NCI-H2171 (cell line): ENCODE data around the gene CST4.
"Not testable (repeated sequence)": the region's sequence is repeated elsewhere in the genome, so short reads cannot be mapped to it uniquely, and the experiment has no call there.

ENCODE experiments used
- DNase-seq: peaks from one replicate; lab custom pipeline; 2025; lab: John Stamatoyannopoulos, UW

Gene CST4

DNA sequence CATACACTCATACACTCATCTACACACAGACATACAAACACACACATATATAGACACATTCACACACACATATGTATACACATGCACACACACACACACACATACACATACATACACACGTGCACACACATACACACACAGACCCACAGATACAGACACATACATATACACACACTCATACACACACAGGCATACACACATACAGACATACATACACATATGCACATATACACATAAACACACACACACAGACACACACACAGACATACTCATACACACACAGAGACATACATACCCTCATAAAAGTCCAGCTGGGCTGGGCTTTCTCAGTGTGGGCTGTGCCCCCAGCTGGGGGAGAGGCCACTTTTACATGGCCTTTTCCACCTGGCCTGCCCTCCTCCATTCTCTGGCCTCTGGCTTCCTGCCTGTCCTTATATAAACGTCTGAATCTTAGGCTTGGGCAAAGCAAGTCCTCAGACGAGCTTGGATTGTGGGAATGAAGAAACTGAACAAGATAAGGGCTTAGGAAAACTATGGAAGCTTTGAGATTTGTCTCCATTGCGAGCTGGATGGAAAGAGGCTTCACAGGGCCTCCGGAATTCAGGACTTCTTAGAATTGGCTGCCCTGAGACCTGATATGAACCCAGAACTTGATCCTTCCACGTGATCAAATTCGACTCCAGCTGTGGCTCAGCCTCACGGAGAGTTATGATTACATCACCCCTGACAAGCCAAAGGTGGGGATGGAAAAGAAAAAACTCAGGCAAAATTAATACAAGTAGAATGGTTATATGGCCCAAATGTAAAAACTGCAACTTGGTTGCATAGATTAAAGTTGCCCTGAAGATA, 28.6 kb downstream of the CST4 start:
- peak; percentile 61 for DNase-seq

DNA sequence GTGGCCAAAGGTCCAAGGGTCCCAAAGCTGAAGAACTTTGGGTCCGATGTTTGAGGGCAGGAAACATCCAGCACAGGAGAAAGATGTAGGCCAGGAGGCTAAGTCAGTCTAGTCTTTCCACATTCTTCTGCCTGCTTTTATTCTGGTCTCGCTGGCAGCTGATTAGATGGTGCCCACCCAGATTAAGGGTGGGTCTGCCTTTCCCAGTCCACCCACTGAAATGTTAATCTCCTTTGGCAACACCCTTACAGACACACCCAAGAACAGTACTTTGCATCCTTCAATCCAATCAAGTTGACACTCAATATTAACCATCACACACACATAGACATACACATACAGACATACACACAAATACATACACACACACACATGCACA, 29.2 kb downstream of the CST4 start:
- DNase-seq: not testable (repeated sequence)

DNA sequence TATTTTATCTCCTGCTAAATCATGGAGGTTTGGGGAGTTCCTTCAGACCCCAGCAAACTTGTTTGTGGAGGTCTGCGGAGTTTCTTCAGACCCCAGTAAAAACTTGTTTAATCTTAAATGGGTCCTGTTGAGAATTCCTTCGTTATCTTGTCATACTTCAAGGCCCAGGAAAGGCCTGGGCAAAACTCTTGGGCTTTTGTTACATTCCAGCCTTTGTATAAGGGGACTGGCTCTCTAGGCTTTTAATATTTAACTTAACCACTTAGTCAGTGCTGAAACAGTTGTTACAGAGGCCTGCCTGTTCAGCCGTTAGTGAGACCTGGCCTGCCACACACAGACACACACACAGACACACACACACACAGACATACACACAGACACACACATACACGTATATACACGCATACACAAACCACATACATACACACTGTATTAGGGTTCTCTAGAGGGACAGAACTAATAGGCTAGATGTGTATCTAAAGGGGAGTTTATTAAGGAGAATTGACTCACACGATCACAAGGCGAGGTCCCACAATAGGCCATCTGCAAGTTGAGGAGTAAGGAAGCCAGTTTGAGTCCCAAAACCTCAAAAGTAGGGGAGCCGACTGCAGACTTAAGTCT, 29.7 kb downstream of the CST4 start:
- DNase-seq: no peak

DNA sequence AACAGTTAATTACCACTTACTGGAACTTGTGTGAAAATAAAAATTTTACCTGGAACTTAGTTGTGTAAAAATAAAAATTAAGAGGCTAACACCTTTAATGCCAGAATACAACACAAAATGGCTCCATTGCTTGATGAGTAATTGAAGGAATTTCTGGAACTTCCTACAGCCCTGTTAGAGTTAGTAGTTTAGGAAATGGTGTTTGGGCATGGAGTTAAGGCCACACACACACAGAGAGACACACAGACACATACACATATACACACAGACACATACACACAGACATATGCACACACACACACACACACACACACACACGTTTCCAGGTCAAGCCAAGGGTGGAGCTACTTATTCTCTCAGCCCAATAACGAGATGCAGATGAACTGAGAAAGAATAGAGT, 30.5 kb downstream of the CST4 start:
- DNase-seq: no peak

DNA sequence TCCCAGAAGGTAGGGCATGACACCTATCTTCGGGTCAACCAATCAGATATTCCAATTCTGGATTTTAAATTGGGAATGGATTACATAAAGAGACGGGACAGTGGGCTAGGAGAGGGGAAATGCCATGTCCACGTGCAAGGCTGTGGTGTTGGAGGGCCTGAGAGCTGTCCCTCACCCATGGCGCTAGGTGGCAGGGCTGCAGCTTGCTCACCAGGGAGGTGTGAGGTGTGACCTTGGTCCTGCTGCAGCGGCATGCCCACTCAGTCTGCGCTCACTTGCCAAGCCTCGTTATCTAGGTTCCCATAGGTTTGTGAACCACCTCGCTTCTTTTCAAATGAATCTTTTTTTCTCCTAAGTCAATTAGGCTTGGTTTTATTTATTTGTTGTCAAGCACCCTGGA, 31.6 kb downstream of the CST4 start:
- DNase-seq: no peak

DNA sequence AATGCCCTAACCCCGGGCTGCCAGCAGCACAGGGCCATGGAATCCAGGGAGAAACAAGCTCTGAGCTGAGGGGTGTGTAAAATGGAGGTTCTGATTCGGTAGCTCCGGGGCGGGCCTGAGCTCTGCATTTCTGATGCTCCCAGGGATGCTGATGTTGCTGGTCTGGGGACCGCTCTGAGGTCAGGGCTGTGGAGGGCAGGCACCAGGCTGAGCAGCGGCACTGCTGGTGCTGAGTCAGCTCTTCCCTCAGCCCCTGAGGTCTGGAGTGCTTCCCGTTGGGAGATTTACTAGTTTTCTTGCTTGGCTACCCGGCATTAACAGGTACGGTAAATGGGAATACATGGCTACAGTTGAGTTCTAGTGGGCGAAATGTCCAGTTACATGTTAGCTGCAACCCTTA, 32.5 kb downstream of the CST4 start:
- no peak for DNase-seq

DNA sequence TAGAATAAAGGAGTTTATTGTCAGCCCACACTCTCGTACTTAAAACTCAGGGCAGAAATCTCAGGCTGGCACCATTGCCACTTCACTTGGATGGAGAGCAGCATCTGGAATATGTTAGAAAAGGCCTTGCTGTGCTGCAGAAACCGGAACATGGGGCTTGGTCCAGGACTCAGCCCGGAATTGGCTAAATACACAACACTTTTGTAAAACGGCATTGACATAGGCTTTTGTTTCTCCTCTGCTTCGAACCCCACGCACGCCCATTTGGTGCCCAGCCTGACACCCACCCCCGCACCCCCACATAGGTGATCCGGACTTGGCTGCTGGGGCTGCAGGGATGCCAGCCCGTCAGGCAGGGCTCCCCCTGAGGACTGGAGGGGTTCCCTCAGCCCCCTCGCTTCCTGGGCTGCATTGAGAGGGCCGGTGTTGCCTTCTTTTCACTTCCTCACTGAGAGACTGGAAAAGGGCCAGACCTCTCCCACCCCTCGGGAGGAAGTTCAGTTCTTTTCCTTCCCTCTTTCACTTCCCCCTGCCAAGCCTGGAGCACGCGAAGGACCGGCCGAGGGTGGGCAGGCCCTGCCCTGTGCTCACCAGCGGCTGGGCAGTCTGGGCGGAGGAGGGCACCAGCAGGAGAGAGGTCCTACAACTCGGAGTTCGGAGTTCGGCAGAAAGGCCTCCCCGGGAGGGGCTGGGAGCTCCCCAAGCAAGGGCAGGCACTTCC, 33.2 kb downstream of the CST4 start:
- DNase-seq: no peak

DNA sequence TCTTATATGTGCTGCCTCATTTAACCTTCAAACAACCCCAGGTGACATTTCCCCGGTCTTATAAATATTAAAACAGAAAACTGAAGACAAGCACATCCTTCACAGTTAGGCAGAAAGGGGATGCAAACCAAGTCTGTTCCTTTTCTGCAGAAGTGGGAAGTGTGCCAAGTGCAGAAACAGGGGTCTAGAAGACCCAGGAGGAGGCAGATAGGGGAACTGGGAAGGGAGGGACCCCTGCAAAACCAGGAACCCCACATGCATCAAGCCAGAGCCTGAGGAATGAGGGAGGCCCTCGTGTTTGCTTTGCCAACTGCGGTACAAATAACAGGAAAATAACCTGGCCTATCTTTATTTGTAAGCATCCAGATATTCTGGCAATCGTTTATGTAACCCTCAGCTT, 34.1 kb downstream of the CST4 start:
- DNase-seq: no peak

DNA sequence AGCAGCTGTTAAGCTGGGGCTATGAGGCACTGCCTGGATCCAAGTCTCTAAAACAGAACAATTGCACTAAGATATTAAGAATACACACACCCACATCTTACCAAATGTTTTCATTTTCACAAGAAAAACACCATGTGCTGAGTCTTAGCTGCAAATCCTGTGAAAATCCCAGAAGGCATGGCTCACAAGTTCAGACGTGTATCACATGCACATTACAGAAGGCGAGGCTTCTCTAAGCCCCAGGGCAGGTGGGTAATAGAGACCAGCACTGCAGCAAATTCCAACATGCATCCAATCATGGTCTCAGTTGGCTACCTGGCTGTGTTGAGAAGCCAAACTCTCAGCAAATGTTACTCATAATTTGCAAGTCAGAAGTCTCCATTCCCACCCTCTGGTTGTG, 34.8 kb downstream of the CST4 start:
- peak; percentile 40 for DNase-seq

DNA sequence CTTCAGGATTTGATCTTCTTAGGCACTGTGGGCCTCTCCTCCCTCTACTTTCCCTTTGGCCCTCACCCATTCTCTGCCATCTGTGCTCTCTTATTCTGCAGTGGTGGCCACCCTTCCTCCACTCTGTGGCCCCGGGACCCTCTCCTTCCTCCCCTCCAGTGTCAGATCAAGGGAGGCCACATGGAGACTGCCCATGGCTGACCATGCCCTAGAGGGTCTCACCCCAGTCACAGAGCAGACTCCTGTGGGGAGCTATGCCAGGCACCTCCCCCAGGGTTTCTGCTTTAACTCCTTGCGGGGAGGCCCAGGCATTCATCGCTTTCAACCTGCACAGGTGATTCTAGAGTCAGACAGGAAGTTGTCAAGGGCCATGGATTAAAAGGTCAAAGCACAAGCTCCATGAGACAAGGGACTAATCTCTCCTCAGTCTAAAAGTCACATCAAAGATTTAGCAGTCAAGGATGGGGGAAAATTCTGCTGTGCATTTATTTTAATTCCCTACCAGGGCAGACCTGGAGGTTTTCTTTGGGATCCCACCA, 35.4 kb downstream of the CST4 start:
- no peak for DNase-seq

DNA sequence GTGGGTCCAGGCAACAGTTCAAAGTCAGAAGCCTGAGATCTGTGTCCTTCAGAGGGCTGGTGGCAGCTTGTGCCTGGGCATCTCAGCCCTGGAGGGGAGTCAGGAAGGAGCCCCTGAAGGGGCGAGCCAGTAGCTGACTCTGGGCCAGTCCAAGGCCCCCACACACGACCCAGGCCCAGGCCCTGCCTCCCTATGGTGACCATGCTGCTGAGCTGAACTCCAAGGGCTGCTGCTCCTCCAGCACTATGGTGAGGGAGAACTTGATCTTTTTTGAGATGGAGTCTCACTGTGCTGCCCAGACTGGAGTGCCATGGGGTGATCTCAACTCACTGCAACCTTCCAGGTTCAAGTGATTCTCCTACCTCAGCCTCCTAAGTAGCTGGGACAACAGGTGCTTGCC, 35.9 kb downstream of the CST4 start:
- no peak for DNase-seq

DNA sequence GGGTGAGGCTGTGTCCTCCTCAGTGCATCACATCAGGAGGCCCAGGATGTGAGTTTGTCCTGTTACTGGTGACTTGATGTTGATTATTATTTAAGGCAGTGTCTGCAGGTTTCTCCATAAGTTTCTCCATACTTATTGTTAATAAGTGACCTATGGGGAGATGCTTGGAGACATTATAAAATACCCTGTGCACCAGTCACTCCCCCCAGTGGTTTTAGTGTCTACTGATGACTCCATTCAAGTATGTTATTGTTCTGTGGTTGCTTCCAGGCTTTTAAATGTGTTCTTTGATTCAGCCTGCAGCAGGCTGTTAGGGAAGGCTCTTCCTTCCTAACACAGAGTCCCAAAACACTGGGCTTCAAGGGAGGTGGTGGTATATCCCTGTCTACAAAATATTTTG, 36.5 kb downstream of the CST4 start:
- no peak for DNase-seq

DNA sequence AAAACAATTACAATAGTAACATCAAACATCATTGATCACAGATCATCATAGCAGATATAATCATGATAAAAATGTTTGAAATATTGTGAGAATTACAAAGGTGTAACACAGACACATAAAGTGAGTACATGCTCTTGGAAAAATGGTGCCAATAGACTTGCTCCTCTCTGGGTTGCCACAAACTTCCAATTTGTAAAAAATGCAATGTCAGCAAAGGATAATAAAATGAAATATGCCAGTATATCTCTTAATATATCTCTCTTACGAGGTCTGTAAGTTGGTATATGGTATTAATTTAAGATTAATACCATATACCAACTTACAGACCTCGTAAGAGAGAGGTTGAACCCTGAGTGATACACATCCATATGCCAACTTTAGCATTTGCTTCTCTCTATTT, 37.7 kb downstream of the CST4 start:
- no peak for DNase-seq

DNA sequence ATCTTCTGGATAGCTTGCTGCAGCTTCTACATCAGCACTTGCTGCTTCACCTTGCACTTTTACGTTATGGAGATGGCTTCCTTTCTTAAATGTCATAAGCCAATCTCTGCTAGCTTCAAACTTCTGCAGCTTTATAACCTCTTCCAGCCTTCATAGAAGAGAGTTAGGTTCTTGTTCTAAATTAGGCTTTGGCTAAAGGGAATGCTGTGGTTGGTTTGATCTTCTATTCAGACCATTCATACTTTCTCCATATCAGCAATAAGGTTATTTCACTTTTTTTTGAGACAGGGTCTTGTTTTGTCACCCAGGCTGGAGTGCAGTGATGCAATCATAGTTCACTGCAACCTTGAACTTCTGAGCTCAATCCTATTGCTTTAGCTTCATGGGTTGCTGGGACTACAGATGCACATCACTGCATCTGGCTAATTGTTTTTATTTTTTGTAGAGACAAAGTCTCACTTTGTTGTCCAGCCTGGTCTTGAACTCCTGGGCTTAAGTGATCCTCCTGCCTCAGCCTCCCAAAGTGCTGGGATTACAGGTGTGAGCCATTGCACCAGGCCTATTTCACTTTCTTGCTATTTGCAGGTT, 38.9 kb downstream of the CST4 start:
- no peak for DNase-seq

DNA sequence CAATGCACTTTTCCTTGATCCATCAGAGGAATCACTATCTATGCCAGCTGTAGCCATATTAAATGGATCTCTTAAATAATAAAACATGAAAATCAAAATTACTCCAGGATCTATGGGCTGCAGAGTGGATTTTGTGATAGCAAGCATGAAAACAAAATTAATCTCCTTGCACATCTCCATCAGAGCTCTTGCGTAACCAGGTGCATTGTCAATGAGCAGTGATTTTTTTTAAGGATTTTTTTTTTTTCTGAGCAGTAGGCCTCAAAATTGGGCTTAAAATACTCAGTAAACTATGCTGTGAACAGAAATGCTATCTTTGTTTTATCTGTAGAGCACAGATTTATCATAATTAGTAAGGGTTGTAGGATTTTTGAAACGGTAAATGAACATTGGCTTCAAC, 39.6 kb downstream of the CST4 start:
- DNase-seq: no peak

DNA sequence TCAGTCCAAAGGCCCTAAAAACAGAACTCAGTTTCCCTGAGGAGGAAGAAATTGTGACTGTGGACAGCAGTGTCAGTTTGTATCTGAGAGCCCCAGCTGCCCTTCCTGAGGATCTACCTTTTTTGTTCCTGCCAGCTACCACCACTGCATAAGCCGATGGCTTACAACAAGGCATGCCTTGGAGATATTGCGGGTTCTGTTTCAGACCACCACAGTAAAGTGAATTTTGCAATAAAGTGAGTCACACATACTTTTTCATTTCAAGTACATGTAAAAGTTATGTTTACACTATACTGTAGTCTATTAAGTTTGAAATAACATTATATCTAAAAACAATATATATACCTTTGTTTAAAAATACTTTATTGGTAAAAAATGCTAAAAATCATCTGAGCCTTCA, 41.5 kb downstream of the CST4 start:
- DNase-seq: no peak

DNA sequence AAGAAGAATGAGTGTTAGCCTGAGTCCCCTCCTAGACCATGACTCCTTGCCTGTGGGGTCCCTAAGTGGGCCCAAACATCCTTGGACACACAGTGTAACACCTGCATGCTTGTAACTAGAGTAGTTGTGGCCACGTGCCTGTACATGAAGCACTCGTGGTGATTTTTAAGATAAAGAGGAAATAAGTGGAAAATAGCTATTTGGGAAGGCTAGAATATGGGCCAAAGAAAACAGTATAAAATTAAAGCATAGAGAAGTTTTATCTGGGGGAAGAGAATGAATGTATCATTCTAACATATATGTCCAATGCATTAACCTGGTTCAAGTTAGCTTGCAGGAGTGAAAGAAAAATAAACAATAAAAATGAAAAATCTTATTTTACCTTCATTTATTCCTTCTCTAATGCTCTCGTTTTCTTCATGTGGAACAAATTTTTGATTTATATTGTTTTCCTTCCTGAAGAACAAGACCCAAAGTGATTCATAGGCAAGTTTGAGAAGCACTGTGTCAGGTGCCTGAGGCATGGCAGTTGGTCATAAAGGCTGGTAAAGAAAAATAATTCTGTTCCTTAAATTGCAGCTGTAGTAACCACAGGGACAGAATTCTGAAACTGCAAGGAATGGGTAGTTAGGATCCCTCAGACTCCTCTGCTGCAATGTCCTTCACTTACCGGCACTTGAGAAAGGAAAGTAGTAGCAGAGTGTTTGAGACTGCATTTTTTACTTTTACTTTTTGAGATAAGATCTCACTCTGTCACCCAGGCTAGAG, 42.5 kb downstream of the CST4 start:
- DNase-seq: no peak

DNA sequence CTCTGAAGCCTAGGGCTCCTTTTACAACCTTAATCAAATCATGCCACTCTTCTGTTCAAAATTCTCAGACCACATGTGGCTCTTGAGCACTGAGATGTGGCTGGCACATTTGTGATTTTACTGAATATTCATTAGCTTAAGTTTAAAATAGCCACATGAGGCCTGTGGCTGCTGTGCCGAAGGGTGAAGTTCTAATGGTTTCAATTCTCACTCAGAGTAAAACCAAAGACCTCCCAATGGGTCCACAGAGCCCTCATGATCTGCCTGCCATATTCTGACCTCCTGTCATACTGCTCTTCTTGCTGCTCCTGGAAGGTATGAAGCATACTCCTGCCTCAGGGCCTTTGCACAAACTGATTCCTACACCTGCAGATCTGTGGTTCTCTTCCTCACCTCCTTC, 43.3 kb downstream of the CST4 start:
- DNase-seq: no peak

DNA sequence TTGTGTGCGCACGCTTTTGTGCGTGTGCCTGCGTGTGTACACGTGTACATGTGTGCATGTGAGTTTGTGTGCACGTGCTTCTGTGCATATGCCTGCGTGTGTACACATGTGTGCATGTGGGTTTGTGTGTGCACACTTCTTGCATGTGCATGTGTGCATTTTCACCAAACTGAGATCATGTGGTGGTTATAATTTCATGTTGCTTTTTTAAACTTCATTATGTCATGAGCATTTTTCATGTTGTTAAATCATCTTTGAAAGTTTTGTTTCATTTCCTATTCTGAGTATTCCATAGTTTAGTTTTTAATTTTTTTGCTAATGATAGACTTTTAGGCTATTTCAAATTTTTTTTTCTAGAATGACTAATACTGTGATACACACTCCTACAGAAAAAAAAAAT, 44.7 kb downstream of the CST4 start:
- no peak for DNase-seq

DNA sequence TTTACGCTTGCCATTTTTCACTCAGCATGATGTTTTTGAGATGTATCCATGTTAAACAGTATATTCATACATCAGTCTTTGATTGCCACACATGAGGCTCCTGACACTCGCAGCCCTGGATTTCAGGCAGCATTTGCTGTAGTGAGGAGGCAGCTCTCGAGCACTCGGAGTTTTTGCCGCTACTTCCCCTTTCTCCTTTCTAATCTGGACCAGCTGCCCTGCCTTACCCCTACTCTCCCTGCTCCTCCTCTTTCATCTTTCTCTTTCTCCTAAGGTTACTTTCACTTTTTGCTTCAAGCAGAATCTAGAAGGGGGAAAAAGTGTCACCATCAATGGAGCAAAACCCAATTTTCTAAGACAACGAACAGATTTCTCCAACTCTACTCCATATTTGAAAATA, 45.2 kb downstream of the CST4 start:
- DNase-seq: no peak

DNA sequence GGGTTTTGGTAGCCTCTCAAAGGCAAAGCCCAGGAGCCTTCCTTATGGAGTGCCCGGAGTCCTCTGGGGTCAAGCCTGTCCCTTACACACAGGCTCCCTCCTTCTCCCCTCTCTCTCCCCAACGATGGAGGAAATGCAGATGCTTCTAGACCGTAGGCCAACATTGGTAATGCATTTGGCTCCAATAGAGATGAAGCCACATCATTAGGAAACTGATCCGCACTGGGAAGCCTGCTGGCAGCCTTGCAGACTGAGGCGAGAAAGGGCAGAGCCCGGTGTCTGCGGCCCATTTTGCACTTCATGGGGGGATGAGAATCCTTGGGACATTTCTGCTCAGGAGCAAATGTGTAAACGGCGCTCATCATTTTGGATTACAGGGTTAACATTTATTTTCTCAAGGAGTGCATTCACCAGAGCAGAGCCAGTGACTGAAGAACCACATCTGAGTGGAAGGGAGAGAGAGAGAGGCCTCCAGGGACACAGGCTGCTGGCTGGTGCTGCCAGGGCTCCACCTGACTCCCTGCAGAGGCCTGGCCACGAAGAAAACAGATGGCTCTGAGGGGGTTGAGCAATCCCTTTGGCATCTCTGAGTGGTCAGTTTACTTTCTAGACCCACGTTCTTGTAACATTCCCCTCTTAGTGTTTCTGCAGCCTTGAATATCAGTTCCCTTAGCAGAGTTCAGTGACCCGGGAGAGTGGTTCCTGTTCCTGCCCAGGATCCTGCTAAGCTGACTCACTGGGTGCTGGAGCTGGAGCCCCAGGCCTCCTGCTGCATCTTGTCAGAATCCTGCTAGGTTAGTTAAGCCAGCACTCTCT, 46.7 kb downstream of the CST4 start:
- peak; percentile 58 for DNase-seq
